Neuronal stem cell (in vitro differentiated cells): ENCODE measurements around the gene MIOS.

Experiments used
- DNase-seq: peaks from one replicate; pipeline ENCODE4 v3.0.0-alpha.2; 2013; ENCODE audit warnings: low spot score
- H2AFZ ChIP-seq: one replicate; pipeline ENCODE4 v1.6.1; 2013; ENCODE audit warnings: mild to moderate bottlenecking, low read length, inconsistent platforms
- H2AK5ac ChIP-seq: 2 replicates; pipeline ENCODE4 v1.6.1; 2013; ENCODE audit warnings: low read depth, mild to moderate bottlenecking, inconsistent platforms, low read length, moderate library complexity, mixed read lengths
- H2BK120ac ChIP-seq: 2 replicates; pipeline ENCODE4 v1.6.1; 2013; ENCODE audit warnings: low read depth, mild to moderate bottlenecking, inconsistent platforms, low read length, moderate library complexity, mixed read lengths
- H2BK12ac ChIP-seq: one replicate; pipeline ENCODE4 v1.6.1; 2013; ENCODE audit warnings: low read length, inconsistent platforms
- H2BK15ac ChIP-seq: 2 replicates; pipeline ENCODE4 v1.6.1; 2013; ENCODE audit warnings: mild to moderate bottlenecking, low read length, inconsistent platforms, mixed read lengths
- H2BK5ac ChIP-seq: one replicate; pipeline ENCODE4 v1.6.1; 2013; ENCODE audit warnings: inconsistent platforms, mild to moderate bottlenecking, low read length, moderate library complexity
- H3K14ac ChIP-seq: one replicate; pipeline ENCODE4 v1.6.1; 2013; ENCODE audit warnings: low read length, inconsistent platforms
- H3K18ac ChIP-seq: 2 replicates; pipeline ENCODE4 v1.6.1; 2013; ENCODE audit warnings: low read length, inconsistent platforms
- H3K23ac ChIP-seq: 2 replicates; pipeline ENCODE4 v1.6.1; 2013; ENCODE audit warnings: low read depth, mild to moderate bottlenecking, mixed read lengths, low read length, inconsistent platforms; ENCODE audit not compliant: poor library complexity
- H3K27ac ChIP-seq: replicated peaks from 3 replicates; pipeline ENCODE4 v1.5.1; 2013; ENCODE audit warnings: low read length, inconsistent platforms
- H3K27me3 ChIP-seq, 3 experiments: 2 replicates each; pipeline ENCODE4 v1.6.1; 2013; ENCODE audit warnings: low read length in 3 of 3, mild to moderate bottlenecking in 2 of 3, inconsistent platforms in 1 of 3, low read depth in 1 of 3, mixed read lengths in 1 of 3, moderate library complexity in 1 of 3; ENCODE audit not compliant: control insufficient read depth in 3 of 3, insufficient read depth in 3 of 3
- H3K36me3 ChIP-seq, 2 donors: replicated peaks in 1 of 2; 2 replicates each; pipeline ENCODE4 v1.6.1; 2013; ENCODE audit warnings: low read length in 2 of 2; ENCODE audit not compliant: control insufficient read depth in 2 of 2, insufficient read depth in 2 of 2
- H3K4ac ChIP-seq: 2 replicates; pipeline ENCODE4 v1.6.1; 2013; ENCODE audit warnings: inconsistent platforms, mild to moderate bottlenecking, low read length, moderate library complexity
- H3K4me1 ChIP-seq, 2 donors: 1 replicate in 1 of 2; 2 replicates in 1 of 2; pipeline ENCODE4 v1.6.1; 2013; ENCODE audit warnings: low read length in 2 of 2, low read depth in 1 of 2; ENCODE audit not compliant: control insufficient read depth in 2 of 2, insufficient read depth in 1 of 2
- H3K4me2 ChIP-seq: one replicate; pipeline ENCODE4 v1.6.1; 2013; ENCODE audit warnings: mild to moderate bottlenecking, low read length, inconsistent platforms; ENCODE audit not compliant: insufficient read depth, poor library complexity, severe bottlenecking
- H3K4me3 ChIP-seq, 2 donors: 2 replicates each; pipeline ENCODE4 v1.5.1; 2013; ENCODE audit warnings: low read length in 2 of 2, mild to moderate bottlenecking in 2 of 2, inconsistent platforms in 1 of 2, moderate library complexity in 1 of 2
- H3K79me1 ChIP-seq: one replicate; pipeline ENCODE4 v1.6.1; 2013; ENCODE audit warnings: low read depth, mild to moderate bottlenecking, inconsistent platforms, low read length, moderate library complexity
- H3K9ac ChIP-seq: one replicate; pipeline ENCODE4 v1.6.1; 2013; ENCODE audit warnings: mild to moderate bottlenecking, low read depth, low read length, inconsistent platforms; ENCODE audit not compliant: poor library complexity
- H3K9me3 ChIP-seq, 2 donors: replicated peaks in 1 of 2; 2 replicates each; pipeline versions ENCODE3 to v1.6.1; 2013; ENCODE audit warnings: low read length in 2 of 2, mild to moderate bottlenecking in 2 of 2, inconsistent platforms in 1 of 2, low read depth in 1 of 2, mixed read lengths in 1 of 2, moderate library complexity in 1 of 2; ENCODE audit not compliant: control insufficient read depth in 2 of 2, insufficient read depth in 1 of 2
- H4K8ac ChIP-seq: one replicate; pipeline ENCODE4 v1.6.1; 2013; ENCODE audit warnings: low read depth, mild to moderate bottlenecking, inconsistent platforms, low read length, moderate library complexity
- H4K91ac ChIP-seq: one replicate; pipeline ENCODE4 v1.6.1; 2013; ENCODE audit warnings: low read length, low read depth, mild to moderate bottlenecking, inconsistent platforms; ENCODE audit not compliant: poor library complexity
- WGBS, 2 donors: extraction: QIAGEN DNeasy Blood & Tissue Kit; methylation state at CpG; one replicate each; pipeline ENCODE4 v1.1.7; 2013; ENCODE audit warnings: missing lambda C conversion rate in 2 of 2, mixed read lengths in 1 of 2; ENCODE audit not compliant: insufficient read length in 2 of 2, insufficient replicate concordance in 1 of 2; ENCODE audit errors: extremely low coverage in 2 of 2; 5-methylcytosine and 5-hydroxymethylcytosine counted together

The MIOS gene

DNA sequence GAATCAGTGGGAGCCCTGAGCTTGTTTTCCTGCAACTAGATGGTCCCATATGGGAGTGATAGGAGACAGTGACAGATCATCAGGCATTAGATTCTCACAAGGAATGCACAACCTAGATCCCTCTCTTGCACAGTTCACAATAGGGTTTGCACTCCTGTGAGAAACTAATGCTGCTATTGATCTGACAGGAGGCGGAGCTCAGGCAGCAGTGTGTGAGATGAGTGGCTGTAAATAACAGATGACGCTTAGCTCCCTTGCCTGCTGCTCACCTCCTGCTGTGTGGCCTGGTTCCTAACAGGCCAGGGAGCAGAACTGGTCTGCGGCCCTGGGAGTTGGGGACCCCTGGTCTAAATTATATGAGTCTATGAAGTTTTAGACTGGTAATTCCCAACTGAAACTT is 3.9 kb downstream of the MIOS start:
- Histone ChIP-seq H2BK120ac (no peak overlapping the region), H2AFZ (no peak overlapping the region), H2BK5ac (no peak overlapping the region), H2BK12ac (no peak overlapping the region), H3K4me3 (no peak overlapping the region), H3K4me1 (peaks cover 0 to 8% of the 10 kb centered on the region in 2 donors), H3K79me1 (no peaks in the 10 kb centered on the region), H3K4me2 (no peak overlapping the region), H3K14ac (no peak overlapping the region), H2BK15ac (no peak overlapping the region), H3K9me3 (peaks cover 2 to 23% of the 10 kb centered on the region in 2 donors), H3K4ac (no peak overlapping the region), H3K27me3 (no peaks in the 10 kb centered on the region), H4K8ac (no peak overlapping the region), H2AK5ac (no peak overlapping the region), H3K18ac (no peak overlapping the region), H3K9ac (no peak overlapping the region), H4K91ac (no peak overlapping the region), H3K27ac (no peak overlapping the region), H3K23ac (no peak overlapping the region), H3K36me3 (peaks cover 0 to 64% of the 10 kb centered on the region in 2 donors)
- no peak for DNase-seq
- no CpG with 5 or more reads among the region's 3 CpGs for WGBS, 2 donors

GRCh38 chr7:7573701-7574100 is 7.0 kb downstream of the MIOS start:
- no peak overlapping the region for H3K23ac ChIP-seq
- no peaks in the 10 kb centered on the region for H3K79me1 ChIP-seq
- H2BK5ac ChIP-seq: no peak overlapping the region
- no peaks in the 10 kb centered on the region for H3K27me3 ChIP-seq
- no peak overlapping the region for H2AFZ ChIP-seq
- H4K8ac ChIP-seq: no peak overlapping the region
- H2BK15ac ChIP-seq: no peak overlapping the region
- no peak overlapping the region for H3K4me2 ChIP-seq
- no peak overlapping the region for H3K4me3 ChIP-seq
- DNase-seq: no peak
- no peak overlapping the region for H4K91ac ChIP-seq
- H2BK12ac ChIP-seq: no peak overlapping the region
- H2AK5ac ChIP-seq: no peak overlapping the region
- no peak overlapping the region for H3K14ac ChIP-seq
- peaks cover 0 to under 1% of the 10 kb centered on the region in 2 donors for H3K4me1 ChIP-seq
- no peak overlapping the region for H2BK120ac ChIP-seq
- H3K36me3 ChIP-seq: peaks cover 0 to 82% of the 10 kb centered on the region in 2 donors
- H3K4ac ChIP-seq: no peak overlapping the region
- no peak overlapping the region for H3K18ac ChIP-seq
- no peak overlapping the region for H3K9ac ChIP-seq
- no peak overlapping the region for H3K27ac ChIP-seq
- peaks cover 2 to 23% of the 10 kb centered on the region in 2 donors for H3K9me3 ChIP-seq
- no CpG with 5 or more reads among the region's 2 CpGs for WGBS, 2 donors

DNA sequence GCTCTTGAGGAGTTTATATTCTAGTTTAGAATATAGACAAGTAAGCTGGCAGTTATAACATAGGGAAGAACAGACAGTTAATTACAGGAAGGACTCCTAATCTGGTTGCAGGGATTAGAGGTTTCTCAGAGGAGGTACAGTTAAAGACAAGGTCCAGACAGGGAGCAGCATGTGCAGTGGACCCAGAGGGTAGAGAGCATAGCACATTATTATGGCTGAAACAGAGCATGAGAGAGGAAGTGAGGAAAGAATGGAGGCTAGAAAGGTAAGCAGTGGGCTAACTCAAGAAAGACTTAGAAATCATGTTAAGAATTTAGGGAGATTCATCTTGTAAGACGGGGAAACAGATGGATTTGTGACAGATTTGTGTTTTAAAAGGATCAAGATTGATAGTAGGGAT is 9.7 kb downstream of the MIOS start:
- H3K36me3 ChIP-seq: peaks cover 0 to 73% of the 10 kb centered on the region in 2 donors
- H3K4me1 ChIP-seq: peaks cover 0 to 1% of the 10 kb centered on the region in 2 donors
- peaks cover 0 to 5% of the 10 kb centered on the region in 2 donors for H3K9me3 ChIP-seq
- H3K27me3 ChIP-seq: no peaks in the 10 kb centered on the region
- DNase-seq: no peak
- no peak overlapping the region for H2AFZ ChIP-seq
- no peak overlapping the region for H2BK12ac ChIP-seq
- no peak overlapping the region for H3K27ac ChIP-seq
- no peak overlapping the region for H4K91ac ChIP-seq
- H3K4ac ChIP-seq: no peak overlapping the region
- no peak overlapping the region for H4K8ac ChIP-seq
- H3K4me2 ChIP-seq: no peak overlapping the region
- no peaks in the 10 kb centered on the region for H3K79me1 ChIP-seq
- no peak overlapping the region for H2BK120ac ChIP-seq
- H3K9ac ChIP-seq: no peak overlapping the region
- no peak overlapping the region for H2BK5ac ChIP-seq
- H3K18ac ChIP-seq: no peak overlapping the region
- H2BK15ac ChIP-seq: no peak overlapping the region
- no peak overlapping the region for H3K14ac ChIP-seq
- no peak overlapping the region for H2AK5ac ChIP-seq
- no CpG with 5 or more reads among the region's 1 CpG for WGBS, 2 donors
- H3K4me3 ChIP-seq: no peak overlapping the region
- H3K23ac ChIP-seq: no peak overlapping the region

DNA sequence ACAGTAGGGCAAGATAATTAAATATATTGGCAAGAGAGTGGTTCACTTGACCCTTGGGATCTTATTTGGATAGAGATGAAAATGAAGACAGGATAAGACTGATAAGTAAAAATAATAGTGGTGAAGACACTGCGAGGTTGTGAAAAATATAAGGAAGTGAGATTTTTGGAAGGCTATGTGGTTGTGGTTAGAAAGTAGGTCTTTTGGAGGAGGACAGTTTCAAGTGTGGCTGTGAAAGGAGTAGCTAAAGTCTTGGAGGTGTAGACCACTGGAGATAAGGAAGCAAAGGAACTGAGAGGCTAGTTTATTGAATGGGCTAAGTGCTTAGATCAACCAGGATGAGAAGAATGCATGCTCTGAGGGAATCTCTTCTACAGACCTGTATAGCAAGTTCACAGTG is 11.2 kb downstream of the MIOS start:
- H4K8ac ChIP-seq: no peak overlapping the region
- H2BK5ac ChIP-seq: no peak overlapping the region
- no peak overlapping the region for H2BK15ac ChIP-seq
- H3K23ac ChIP-seq: no peak overlapping the region
- H2BK120ac ChIP-seq: no peak overlapping the region
- WGBS, 2 donors: 100% methylated on average over 1 of the region's 1 CpG; no CpG with 5 or more reads in 1 of the 2 donors
- H3K4me2 ChIP-seq: no peak overlapping the region
- H3K36me3 ChIP-seq: peaks cover 0 to 70% of the 10 kb centered on the region in 2 donors
- H4K91ac ChIP-seq: no peak overlapping the region
- H3K14ac ChIP-seq: no peak overlapping the region
- no peak overlapping the region for H2AK5ac ChIP-seq
- no peak overlapping the region for H3K4ac ChIP-seq
- no peak overlapping the region for H2AFZ ChIP-seq
- H3K4me3 ChIP-seq: no peak overlapping the region
- DNase-seq: no peak
- no peak overlapping the region for H3K27ac ChIP-seq
- no peak overlapping the region for H3K18ac ChIP-seq
- H3K4me1 ChIP-seq: peaks cover 0 to 5% of the 10 kb centered on the region in 2 donors
- no peak overlapping the region for H3K9ac ChIP-seq
- H2BK12ac ChIP-seq: no peak overlapping the region
- peaks cover 0 to 3% of the 10 kb centered on the region in 2 donors for H3K9me3 ChIP-seq
- H3K79me1 ChIP-seq: no peaks in the 10 kb centered on the region
- H3K27me3 ChIP-seq: no peaks in the 10 kb centered on the region
